ENCODE results near the gene P4HTM.

P4HTM gene

GRCh38 chr3:48982686-48983085 lies 7.4 kb upstream of the P4HTM start:
- DNase-seq (ENCODE audit: low read depth in 4 of 4, low spot score in 1 of 4), result no peak

DNA sequence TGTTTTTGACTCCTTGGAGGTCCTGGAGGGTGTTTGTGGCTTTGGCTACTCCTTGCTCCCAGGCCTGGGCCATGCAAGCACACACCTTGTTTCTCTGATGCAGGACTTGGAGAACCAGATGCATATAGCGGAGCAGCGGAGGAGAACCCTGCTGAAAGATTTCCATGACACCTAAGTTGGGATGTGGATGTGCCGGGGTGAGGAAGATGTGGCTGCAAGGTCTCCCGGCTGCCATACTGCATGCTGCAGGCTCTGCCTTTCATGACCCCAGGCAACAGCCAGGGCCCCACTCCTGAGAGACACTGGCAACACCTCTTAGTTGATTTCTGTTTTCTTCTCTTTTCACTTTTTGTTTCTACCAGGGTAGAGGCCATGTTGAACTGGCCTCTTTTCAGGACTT lies 6.9 kb upstream of the P4HTM start:
- DNase-seq (ENCODE audit: low read depth in 4 of 4, low spot score in 1 of 4), result no peak

- no peak for DNase-seq (ENCODE audit: low read depth in 4 of 4, low spot score in 1 of 4)
Observed at GRCh38 chr3:48984663-48985062, 5.4 kb upstream of the P4HTM start.

- no peak for DNase-seq (ENCODE audit: low read depth in 4 of 4, low spot score in 1 of 4)
Observed at GRCh38 chr3:48985831-48986376, 4.1 kb upstream of the P4HTM start.

DNA sequence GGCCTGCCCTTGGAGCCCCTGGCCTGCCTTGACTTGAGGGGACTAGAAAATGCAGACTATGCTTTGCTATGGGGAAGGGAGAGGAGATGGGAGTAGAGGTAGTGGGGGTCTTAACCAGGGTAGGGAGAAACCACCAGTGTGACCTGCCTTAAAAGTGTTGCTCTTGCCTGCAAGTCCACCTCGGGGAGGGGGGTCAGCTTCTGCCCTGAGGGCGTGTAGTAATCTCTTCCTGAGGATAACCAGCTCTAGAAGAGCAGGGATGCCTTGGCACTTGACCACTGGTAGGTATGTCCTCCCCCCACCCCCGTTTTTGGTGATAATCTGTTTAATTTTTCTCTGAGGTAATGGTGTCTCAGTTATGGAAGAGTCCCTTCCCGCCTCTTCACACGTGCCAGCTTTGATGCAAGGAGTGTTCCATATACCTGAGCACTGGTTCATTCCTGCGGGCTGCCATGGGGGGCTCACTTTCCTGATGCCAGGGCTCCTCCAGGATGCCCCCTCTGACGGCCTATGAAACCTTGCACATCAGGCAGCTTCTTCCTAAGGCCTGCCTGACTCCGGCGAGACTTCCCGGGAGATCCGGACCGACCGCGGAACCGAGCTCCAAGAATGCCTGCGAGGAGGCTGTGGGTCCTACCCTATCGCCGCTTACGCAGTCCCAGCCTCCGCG lies 780 bp upstream of the P4HTM start:
- DNase-seq (ENCODE audit: low read depth in 4 of 4, low spot score in 1 of 4), result no peak

DNA sequence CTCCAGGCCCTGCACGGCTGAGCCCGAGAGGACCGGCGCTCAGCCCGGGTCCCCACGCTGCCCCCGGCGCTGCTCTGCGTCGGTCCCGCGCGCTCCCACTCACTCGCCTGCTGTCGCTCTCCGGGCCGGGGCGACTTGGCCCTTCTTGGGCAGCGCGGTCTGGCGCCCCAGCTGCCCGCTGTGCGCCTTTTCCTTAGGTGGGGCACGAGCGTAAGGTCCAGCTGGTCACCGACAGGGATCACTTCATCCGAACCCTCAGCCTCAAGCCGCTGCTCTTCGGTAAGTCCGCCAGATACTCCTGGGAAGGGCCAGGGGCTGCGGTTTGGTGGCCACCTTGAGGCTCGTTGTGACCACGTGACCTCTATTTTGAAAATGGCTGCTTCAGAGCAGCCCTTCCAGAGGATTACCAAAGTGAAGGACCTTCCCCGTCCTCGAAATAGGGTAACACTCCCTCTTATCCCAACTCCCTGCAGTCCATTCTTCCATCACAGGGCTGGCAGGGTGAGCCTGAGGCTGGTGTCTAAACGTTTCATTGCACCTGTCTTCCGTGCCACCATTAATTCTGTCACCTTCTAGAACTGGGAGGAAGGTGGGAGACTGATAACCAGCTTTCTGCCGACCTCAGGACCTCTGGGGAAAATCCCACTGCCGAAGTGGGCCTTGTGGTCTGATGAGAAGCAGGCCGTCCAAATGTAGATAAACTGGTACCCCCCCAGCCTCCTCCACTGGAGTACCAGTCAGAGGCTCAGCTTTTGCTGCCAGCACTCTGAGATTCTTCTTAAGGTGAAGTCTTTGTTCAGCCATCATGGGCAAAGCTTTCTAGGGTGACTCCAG lies 812 bp downstream of the P4HTM start:
- DNase-seq (ENCODE audit: low read depth in 4 of 4, low spot score in 1 of 4), result no peak

GRCh38 chr3:48991851-48992545 lies 2.0 kb downstream of the P4HTM start:
- no peak for DNase-seq (ENCODE audit: low read depth in 4 of 4, low spot score in 1 of 4)

GRCh38 chr3:48993834-48994233 lies 3.8 kb downstream of the P4HTM start:
- no peak for DNase-seq (ENCODE audit: low read depth in 4 of 4, low spot score in 1 of 4)

DNA sequence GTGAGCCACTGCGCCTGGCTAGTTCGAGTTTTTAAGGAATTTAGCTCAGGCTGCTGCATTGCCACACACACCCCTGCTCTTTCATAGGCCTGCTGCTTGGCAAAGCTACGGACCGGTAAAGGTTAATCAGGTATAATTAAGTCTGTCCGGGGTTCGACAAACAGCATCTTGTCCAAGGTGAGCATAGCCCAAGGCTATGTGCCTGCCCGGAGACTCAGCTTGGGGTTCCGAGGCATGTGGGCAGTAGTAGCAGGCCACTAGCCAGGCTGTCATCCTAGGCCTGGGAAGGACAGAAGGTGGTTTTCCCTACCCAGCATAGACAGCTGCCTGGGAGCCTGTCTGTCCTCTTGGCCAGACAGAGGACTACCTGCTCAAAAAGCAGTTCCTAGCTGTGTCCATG lies 6.6 kb downstream of the P4HTM start:
- DNase-seq (ENCODE audit: low read depth in 4 of 4, low spot score in 1 of 4), result no peak

DNA sequence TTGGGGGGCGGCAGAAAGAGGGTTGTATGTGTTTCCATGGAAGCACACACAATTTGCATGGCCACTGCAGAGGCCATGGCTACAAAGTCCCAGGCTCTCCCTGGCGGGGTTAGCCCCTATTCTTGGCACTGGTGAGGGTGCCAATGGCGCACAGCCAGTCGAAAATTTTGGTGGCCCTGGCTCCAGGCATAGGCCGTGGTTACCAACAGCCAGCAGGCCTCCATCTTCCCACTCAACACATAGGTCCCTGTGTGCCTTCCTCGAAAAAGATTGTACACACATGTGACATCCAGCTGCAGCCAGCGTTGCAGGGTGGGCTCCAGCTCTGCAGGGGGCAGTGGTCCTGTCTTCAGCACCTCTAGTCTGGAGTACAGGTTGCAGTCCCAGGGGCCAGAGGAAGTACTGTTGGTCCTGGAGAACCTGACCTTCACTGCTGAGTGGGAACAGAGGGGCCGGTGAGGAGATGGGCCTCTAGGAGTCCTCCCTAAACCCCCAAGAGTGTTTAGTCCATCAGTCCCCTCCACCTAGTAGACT lies 7.1 kb downstream of the P4HTM start:
- no peak for DNase-seq (ENCODE audit: low read depth in 4 of 4, low spot score in 1 of 4)

DNA sequence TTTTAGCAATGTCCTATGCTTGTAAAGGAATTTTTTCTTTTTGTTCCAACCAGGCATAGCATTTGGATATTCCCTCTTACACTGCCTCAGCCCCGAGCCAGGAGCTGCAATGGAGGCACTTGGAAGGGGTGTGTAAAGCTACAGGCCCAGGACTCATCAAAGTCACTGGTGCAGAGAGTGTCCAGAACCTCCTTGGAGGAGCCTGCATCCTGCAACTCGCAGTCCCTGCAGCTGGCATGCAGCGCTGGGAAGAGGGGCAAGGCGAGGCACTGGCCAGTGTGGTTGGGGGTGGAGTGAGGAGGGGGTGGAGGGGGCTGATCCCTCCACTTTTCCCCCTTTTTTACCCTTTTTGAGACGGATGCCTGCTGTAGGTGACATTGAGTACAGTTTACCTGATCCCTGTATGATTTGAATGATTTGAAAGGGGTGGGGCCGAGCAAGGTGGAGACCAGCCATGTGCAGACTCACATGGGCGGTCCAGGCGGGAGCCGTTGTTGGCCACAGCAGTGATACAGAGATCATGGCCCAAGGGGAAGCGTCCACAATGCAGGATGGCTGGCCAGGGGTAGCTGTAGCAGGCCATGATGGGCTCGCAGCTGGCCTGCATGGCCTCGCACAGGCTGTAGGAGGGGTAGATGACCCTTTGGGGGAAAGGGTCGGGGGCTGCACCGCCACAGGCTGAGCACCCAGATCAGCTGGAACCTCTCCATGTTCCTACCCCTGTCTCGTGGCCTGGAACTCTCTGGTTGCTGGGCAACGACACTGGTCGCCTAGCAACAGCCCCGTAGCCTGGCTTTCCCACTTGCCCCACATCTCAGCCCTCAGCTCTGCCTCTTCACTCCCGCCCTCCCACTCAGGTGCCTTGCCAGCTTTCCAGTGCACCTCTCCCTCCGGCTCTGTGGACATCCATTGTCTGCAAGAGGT lies 7.9 kb downstream of the P4HTM start:
- DNase-seq (ENCODE audit: low read depth in 4 of 4, low spot score in 1 of 4), result no peak

DNA sequence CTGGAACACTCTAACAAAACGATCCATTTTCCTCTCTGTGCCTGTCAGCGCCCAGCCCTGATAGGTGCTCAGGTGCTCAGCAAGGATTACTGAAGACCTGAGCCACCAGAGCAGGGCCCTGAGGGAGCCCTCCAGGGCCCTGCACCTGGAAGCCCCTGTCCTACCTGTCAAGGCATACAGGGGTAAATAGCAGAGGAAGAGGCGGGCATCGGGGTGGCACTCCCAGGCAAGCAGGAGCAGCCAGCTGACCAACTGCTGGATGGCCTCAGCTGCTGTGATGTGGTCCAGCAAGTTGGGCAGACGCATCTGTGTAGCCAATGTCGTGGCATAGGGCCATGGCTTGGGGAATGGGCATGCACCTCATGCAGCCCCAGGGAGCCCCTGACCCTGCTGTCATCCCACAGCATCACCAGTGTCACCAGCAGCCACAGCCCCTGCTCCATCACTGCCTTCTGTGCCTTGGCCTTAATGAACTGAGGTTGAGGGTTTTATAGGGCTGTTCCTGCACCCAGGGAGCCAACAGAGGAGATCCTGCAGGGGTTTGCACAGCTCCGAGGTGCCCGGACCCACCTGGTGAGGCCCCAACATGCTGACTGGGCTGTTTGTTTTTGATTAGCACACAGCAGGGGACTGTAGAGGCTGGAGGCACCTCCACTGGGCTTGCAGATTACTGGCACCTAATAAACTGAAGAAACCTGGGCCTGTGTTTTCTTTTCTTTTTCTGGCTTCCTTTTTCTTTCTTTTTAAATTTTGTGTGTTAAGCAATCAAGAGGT lies 9.2 kb downstream of the P4HTM start:
- no peak for DNase-seq (ENCODE audit: low read depth in 4 of 4, low spot score in 1 of 4)

DNA sequence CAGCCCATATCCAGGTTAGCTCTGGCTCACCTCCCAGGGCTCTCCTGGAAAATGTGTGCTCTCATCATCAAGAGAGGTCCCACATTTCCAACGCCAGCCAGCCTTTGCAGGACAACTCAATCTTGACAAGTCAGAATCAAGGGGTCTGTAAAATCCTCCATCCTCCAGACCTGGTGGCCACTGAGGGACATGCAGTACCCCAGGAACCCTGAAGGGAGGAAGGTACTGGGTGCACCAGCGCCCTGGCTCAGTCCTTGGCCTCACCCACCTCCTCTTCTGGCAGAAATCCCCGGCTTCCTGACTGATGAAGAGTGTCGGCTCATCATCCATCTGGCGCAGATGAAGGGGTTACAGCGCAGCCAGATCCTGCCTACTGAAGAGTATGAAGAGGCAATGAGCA lies 11.1 kb downstream of the P4HTM start:
- DNase-seq (ENCODE audit: low read depth in 4 of 4, low spot score in 1 of 4), result no peak

DNA sequence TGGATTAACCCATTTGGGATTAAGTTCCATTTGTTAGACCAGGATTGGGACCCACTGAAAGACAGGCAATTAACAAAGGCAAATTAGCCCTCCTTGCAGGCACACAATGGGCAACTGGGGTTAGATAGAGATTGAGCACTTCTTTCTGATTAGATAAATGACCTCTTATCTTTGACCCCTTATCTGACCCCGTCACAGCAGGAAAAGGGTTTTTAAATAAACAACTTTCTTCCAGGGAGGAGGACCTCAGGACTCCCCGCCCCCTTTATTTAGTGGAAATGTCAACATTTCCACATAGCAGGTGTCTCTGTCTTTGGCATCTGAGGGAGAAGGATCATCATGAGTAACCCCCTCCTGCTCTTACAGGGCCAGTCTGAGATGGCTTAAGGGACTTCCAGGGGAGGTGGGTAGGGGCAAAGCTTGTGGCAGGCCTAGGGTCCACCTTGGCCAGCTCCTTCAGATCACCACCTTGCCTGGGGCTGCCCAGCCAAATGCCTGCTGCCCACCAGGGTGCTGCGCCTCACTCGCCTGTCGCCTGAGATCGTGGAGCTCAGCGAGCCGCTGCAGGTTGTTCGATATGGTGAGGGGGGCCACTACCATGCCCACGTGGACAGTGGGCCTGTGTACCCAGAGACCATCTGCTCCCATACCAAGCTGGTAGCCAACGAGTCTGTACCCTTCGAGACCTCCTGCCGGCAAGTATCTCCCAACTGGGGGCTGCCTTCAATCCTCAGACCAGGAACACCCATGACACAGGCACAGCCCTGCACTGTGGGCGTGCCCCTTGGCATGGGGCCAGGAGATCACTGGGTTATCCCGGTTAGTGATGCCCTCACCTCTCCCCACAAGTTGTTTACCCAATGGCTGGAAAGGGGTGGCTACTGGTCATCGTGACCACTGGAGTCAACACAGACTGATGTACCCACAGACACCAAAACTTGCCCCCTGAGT lies 14.6 kb downstream of the P4HTM start:
- DNase-seq (ENCODE audit: low read depth in 4 of 4, low spot score in 1 of 4), result no peak

GRCh38 chr3:49005303-49005680 lies 15.3 kb downstream of the P4HTM start:
- DNase-seq (ENCODE audit: low read depth in 4 of 4, low spot score in 1 of 4), result no peak

- no peak for DNase-seq (ENCODE audit: low read depth in 4 of 4, low spot score in 1 of 4)
Observed at GRCh38 chr3:49005998-49006397, 16.0 kb downstream of the P4HTM start.

DNA sequence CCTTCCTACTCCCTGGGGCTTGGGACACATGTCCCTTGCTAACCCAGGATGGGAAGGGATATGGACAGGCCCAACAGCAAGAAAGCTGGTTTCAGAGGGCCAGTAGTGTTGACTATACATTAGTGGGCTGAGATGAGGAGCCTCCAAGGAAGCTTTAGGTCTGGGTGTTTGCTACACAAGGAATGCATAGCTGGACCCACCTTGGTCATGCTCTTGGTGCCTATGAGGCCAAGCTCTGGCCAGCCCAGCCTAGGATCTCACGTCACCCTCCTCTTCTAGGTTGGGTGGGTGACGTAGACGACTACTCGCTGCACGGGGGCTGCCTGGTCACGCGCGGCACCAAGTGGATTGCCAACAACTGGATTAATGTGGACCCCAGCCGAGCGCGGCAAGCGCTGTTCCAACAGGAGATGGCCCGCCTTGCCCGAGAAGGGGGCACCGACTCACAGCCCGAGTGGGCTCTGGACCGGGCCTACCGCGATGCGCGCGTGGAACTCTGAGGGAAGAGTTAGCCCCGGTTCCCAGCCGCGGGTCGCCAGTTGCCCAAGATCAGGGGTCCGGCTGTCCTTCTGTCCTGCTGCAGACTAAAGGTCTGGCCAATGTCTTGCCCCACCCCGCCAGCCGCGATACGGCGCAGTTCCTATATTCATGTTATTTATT lies 16.5 kb downstream of the P4HTM start:
- no peak for DNase-seq (ENCODE audit: low read depth in 4 of 4, low spot score in 1 of 4)
